Progenitor cell of endocrine pancreas (in vitro differentiated cells): ENCODE results near the gene SEC63. TPM values are rescaled to one million over a fixed set of nuclear protein-coding genes. Genes with fewer than 3 reads are reported as not detected.
A peak's percentile ranks its signal among the peaks of the same experiment; 100 is the strongest.

Experiments used
- DNase-seq: peaks from one replicate; pipeline ENCODE4 v3.0.0; 2021; ENCODE audit warnings: low spot score; ENCODE audit not compliant: unreplicated experiment
- H3K27ac Mint-ChIP-seq: 2 replicates; pipeline ENCODE4 v1.8.0; 2021; ENCODE audit warnings: mild to moderate bottlenecking, moderate library complexity, mixed read lengths
- H3K27me3 Mint-ChIP-seq: 2 replicates; pipeline ENCODE4 v1.8.0; 2021; ENCODE audit warnings: mixed read lengths
- H3K36me3 Mint-ChIP-seq: 2 replicates; pipeline ENCODE4 v1.8.0; 2022; ENCODE audit warnings: mixed read lengths; ENCODE audit not compliant: insufficient read depth
- H3K4me1 Mint-ChIP-seq: 2 replicates; pipeline ENCODE4 v1.8.0; 2021; ENCODE audit warnings: low read depth, mixed read lengths
- H3K4me3 Mint-ChIP-seq: 2 replicates; pipeline ENCODE4 v1.8.0; 2021; ENCODE audit warnings: low read depth, mild to moderate bottlenecking, moderate library complexity, mixed read lengths
- H3K9me3 Mint-ChIP-seq: 2 replicates; pipeline ENCODE4 v1.8.0; 2021; ENCODE audit warnings: low read depth, mixed read lengths
- total RNA-seq: library from RNA; stranded (reverse); gene quantifications from 2 replicates; pipeline ENCODE4 v1.2.1, GENCODE V29; 2021
- TF ChIP-seq, protein P1 (sequence below): fragments of 200-600 bp; sonication (generic); IDR thresholded peaks from one replicate; pipeline ENCODE4 v1.5.0; 2021; ENCODE audit warnings: antibody characterized with exemption, mild to moderate bottlenecking; ENCODE audit not compliant: unreplicated experiment

The SEC63 gene
- total RNA-seq, 1 donor from 2014 or later, result 112 TPM

DNA sequence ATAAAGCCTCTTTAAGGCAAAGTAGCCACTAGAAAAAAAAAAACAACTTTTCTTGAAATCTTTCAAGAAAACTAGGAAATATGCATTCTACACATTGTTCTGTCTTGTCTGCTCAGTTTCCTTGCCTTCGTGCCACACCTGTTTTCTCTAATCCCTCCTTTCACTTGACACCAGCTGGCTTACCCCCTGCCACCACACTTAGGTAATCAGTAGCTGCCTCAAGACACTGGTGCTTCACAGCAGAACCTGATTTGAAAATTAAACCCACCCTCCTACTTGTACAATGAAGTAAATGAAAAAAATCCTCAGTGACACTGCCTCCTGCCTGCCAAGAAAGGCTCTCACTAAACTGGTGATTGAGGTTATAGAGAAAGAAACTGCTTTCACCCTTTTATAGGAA, 88.1 kb downstream of the SEC63 start:
- peaks cover 8% of the 10 kb centered on the region for H3K4me1 Mint-ChIP-seq
- no peaks in the 10 kb centered on the region for H3K27me3 Mint-ChIP-seq
- no peak overlapping the region for H3K4me3 Mint-ChIP-seq
- peaks cover 14% of the 10 kb centered on the region for H3K36me3 Mint-ChIP-seq
- no peak overlapping the region for H3K27ac Mint-ChIP-seq
- no peak for DNase-seq
- TF ChIP-seq, protein P1, sequence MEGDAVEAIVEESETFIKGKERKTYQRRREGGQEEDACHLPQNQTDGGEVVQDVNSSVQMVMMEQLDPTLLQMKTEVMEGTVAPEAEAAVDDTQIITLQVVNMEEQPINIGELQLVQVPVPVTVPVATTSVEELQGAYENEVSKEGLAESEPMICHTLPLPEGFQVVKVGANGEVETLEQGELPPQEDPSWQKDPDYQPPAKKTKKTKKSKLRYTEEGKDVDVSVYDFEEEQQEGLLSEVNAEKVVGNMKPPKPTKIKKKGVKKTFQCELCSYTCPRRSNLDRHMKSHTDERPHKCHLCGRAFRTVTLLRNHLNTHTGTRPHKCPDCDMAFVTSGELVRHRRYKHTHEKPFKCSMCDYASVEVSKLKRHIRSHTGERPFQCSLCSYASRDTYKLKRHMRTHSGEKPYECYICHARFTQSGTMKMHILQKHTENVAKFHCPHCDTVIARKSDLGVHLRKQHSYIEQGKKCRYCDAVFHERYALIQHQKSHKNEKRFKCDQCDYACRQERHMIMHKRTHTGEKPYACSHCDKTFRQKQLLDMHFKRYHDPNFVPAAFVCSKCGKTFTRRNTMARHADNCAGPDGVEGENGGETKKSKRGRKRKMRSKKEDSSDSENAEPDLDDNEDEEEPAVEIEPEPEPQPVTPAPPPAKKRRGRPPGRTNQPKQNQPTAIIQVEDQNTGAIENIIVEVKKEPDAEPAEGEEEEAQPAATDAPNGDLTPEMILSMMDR, result no peak
- H3K9me3 Mint-ChIP-seq, result no peaks in the 10 kb centered on the region

DNA sequence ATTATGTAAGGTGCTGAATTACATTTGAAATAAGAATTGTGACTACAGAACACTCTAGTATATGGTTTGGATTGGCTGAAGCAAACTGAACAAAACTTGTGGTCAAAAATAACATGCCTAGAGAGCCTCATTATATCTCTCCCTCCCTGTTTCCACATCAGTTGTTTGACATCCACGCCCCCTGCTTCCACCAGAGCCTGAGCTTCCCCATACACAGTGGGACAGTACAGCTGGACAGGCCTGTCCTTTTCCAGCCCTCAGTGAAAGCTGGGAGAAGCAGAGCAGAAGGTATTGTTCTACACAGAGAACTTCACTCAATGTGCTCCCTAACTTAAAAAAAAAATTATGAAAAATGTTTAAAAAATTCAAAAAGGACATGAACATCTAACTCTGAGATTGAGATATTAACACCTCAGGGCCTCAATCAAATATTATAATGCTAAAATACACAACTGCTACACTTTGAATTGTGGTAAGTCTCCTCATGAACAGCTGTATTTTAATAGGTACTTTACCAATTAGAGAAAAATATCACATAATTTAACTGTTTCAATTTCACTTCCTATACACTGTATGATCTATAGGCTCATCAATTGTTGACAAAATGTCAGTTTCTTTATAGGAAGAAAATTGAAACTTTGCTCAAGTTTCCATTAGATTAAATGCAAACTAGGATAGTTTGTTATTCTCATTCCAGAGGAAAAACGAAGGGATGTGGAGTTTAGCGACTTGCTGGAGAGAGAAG, 89.0 kb downstream of the SEC63 start:
- DNase-seq, result no peak
- Mint-ChIP-seq H3K4me3 (no peak overlapping the region), H3K9me3 (no peaks in the 10 kb centered on the region), H3K27me3 (no peaks in the 10 kb centered on the region), H3K27ac (no peak overlapping the region), H3K36me3 (peaks cover 9% of the 10 kb centered on the region), H3K4me1 (peaks cover 8% of the 10 kb centered on the region)
- TF ChIP-seq, protein P1, result no peak

DNA sequence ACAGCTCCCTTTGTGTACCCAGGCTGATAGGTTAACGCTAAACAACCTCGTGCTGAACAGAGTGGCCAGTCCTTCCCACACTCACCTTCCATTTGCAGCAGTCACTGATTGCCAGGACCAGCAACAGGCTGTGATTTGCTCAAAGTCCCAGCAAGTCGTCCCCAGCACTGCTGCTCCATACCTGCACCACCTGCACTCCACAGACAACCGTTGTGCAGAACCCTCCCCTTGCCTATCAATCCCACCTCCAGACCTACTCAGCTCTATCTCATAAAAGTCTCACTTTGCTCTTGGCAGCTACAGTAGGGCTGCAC, 90.7 kb downstream of the SEC63 start:
- Mint-ChIP-seq H3K27ac (peak overlapping the region; percentile 43), H3K9me3 (no peaks in the 10 kb centered on the region), H3K4me1 (peaks cover 8% of the 10 kb centered on the region), H3K4me3 (no peak overlapping the region), H3K36me3 (peaks cover 8% of the 10 kb centered on the region), H3K27me3 (no peaks in the 10 kb centered on the region)
- no peak for DNase-seq
- TF ChIP-seq, protein P1, result no peak

DNA sequence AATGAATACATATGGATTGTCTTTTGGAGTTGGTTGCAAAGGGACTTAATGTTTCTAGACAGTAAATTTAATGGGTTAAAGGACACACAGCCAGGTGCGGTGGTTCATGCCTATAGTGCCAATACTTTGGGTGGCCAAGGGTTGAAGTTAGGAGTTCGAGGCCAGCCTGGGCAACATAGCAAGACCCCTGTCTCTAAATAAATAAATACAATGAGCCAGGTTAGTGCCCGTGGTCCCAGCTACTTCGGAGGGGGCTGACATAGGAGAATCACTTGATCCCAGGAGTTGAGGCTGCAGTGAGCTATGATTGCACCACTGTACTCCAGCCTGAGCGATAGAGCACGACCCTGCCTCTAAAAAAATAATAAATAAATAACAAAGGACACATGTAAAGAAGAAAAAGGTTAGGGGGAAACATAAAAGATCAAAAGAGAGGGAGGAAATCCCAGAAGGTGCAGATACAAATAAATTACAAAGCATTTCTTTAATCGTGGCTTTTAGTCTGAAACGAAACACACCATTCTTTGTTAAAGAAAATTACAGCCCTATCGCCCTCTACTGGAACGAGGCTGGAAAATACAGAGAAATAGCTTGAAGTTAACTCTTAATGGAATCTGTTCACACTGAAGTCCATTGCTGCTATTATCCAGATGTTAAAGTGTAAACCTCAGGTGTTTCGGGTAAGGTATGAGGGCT, 91.3 kb downstream of the SEC63 start:
- DNase-seq, result no peak
- H3K27ac Mint-ChIP-seq, result peak overlapping the region; percentile 82
- H3K36me3 Mint-ChIP-seq, result peaks cover 7% of the 10 kb centered on the region
- TF ChIP-seq, protein P1, result peak; percentile 70
- no peak overlapping the region for H3K4me3 Mint-ChIP-seq
- H3K9me3 Mint-ChIP-seq, result no peaks in the 10 kb centered on the region
- H3K27me3 Mint-ChIP-seq, result no peaks in the 10 kb centered on the region
- peaks cover 8% of the 10 kb centered on the region for H3K4me1 Mint-ChIP-seq

DNA sequence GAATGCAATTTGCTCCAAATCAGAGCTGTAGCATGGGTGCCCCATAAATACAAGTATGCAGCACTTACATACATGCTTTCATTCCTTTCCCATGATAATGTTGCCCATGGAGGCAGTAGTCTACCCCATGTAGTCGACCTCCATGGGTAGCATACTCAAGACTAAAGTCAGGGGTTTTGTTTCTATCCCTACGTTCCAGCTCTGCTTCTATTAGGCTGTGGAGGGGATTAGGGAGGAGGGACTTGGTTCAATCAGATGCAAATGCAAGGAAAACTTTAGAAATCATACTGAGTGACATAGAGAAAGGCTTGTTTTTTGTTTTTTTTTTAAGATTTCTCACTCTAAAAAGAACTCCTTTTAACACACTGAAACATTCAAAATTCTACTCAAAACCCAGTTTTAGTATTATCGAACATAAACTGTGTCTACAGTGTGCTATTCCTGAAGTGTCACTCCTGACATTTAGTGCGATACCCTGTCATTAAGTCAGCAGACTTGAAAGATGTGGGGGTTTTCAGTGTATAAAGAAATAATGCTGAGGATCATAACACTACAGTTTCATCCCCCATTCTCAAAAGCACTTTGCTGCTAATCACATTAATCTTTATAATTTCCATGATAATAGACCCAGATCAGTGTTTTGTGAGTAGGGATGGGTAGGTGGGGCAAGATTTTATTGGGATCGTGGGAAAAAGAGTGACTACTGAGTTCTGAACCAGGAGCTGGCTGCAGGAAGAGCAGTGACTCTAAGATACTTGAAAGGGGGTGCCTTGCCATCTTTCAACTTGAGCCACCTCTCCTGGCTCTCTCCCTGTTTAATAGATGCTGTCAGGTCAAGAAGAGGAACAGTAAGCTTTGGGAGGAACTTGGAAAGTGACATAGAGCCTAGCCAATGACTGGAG, 93.5 kb downstream of the SEC63 start:
- H3K9me3 Mint-ChIP-seq, result no peaks in the 10 kb centered on the region
- TF ChIP-seq, protein P1, result no peak
- no peaks in the 10 kb centered on the region for H3K27me3 Mint-ChIP-seq
- H3K4me3 Mint-ChIP-seq, result no peak overlapping the region
- peaks cover 8% of the 10 kb centered on the region for H3K4me1 Mint-ChIP-seq
- DNase-seq, result no peak
- H3K36me3 Mint-ChIP-seq, result no peaks in the 10 kb centered on the region
- no peak overlapping the region for H3K27ac Mint-ChIP-seq
